ENCODE results near the gene ANKRD17.

Gene ANKRD17

DNA sequence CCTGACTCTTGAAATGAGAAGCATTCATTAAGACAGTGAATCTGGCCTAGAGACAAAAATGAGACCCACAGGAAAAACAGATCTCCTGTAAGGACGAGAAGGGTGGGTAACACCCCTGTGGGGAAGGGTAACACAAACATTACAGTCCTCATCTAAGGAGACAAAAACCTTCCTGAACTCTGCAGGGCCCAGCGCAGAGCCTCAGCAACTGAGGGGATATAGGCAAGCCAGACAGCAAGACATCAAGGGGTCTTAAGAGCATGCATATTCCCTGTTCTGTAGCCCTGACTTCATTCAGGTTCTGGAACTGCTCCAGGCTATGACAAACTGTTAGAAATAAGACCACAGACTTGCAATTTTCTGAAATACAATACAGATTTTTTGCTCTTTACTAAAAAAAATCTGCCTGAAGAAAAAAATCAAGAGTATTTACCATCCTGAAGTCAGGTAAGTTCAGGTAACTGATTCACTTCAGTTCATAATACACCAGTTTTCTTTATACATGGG lies 204.6 kb downstream of the ANKRD17 start:
- no peak for DNase-seq (ENCODE audit: low spot score)

DNA sequence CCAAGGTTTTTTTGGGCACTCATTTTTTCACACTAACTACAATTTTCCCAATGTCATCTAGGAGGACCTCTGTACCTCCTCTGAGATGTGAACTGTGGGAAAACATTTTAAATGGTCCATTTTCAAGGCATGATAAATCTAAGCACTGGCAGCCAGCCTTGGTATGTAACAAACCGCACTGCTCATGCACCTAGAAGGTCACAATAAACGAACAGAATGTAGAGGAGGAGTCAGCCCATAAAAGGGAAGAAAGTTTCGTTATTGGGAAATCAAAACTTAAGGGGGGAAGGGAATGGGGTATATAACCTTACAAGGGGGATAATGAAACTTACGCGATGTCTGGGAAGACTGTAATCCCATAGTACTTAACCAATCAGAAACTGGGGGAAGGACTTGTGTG lies 205.5 kb downstream of the ANKRD17 start:
- DNase-seq (ENCODE audit: low spot score) = no peak

DNA sequence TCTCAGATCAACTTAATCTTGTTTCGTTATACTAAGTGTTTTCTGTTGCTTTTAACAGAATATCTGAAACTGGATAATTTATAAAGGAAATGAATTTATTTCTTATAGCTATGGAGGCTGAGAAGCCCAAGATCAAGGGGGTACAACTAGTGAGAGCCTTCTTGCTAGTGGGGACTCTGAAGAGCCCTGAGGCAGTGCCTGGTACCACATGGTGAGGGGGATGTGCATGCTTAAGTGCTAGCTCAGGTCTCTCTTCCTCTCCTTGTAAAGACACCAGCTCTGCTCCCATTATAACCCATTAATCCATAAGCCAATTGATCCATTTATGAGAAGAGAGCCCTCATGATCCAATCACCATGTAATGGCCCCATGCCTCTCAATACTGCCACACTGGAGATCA lies 207.0 kb downstream of the ANKRD17 start:
- DNase-seq (ENCODE audit: low spot score) = no peak

DNA sequence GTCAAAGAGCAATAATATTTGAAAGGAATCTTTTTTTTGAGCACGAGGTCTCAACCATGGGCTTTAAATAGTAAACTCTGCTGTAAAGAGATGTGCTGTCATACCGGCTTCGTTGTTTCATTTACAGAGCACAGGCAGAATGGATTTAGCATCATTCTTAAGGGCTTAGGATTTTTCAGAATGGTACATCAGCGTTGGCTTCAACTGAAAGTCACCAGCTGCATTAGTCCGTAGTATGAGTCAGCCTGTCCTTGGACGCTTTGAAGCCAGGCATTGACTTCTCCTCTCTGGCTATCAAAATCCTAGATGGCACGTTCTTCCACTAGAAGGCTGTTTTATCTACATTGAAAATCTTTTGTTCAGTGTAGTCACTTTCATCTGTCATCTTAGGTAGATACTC lies 212.7 kb downstream of the ANKRD17 start:
- DNase-seq (ENCODE audit: low spot score) = no peak

DNA sequence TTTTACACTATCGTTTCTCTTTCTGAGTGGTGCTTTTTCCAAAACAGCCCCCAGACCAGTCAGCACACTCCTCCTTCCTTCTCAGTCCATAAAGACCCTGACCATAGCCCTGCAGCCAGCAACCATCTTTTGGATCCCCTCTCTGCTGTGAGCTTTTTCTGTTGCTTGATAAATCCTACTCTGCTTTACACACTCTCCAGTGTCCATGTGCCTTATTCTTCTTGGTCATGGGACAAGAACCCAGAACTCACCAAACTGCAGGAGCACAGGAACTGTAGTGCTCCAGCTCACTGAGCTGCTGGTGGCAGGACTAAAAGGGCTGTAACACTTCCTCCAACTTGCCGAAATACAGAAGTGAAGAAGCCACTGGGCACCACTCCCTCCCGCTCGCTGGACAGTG lies 221.5 kb downstream of the ANKRD17 start:
- DNase-seq (ENCODE audit: low spot score) = no peak

DNA sequence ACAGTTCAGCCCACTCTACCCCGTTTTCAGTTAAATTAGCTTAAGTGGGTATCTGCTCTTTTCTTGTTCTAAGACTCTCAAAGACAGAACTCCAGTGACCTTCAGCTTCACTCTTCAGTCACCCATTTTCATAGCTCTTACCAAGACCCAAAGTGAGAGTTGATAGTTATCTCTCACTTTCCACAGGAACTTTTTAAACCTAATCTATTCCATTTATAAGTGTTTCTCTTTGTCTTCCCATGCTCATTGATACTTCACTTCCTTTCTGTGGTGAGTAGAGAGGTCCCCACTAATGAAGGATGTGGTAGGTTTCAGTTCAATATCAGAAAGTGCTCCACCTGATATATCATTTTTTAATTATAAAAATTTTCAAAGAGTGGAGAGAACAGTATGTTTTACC lies 222.5 kb downstream of the ANKRD17 start:
- DNase-seq (ENCODE audit: low spot score) = no peak

DNA sequence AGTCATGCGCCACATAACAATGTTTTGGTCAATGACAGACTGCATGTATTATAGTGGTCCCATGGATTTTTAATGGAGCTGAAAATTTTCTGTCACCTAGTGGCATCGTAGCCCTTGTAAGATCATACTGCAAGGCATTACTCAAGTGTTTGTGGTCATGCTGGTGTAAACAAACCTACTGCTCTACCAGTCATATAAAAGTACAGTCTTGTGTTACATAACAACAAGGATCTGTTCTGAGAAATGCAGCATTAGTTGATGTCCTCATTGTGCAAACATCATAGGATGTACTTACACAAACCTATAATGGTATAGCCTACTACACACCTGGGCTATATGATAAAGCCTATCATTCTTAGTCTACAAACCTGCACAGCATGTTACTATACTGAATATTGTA lies 223.7 kb downstream of the ANKRD17 start:
- DNase-seq (ENCODE audit: low spot score) = no peak

DNA sequence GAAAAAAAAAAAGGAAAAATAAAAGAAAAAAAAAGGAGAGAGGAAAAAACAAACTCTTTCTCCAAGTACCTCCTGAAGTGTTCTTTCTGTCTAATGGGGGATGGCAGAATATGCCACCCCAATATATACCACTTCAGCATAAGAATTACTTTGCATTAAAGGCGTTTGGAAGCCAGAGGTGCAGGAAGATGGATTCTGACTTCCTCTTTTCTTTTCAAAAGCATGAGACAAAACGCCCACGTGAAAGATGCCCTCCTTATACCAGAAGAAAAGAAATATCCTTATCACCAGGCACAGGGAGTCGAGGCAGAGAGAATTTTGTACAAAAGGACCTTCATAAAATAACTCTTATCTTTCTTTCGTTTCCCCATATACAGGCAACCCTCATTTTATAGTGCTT lies 230.0 kb downstream of the ANKRD17 start:
- DNase-seq (ENCODE audit: low spot score) = no peak

Measured in left forelimb (tissue), 1 donor.